ENCODE data around the gene RBFOX1.

Gene RBFOX1

GRCh38 chr16:7422036-7422888, 89.6 kb downstream of the RBFOX1 start:
- no peak for DNase-seq

DNA sequence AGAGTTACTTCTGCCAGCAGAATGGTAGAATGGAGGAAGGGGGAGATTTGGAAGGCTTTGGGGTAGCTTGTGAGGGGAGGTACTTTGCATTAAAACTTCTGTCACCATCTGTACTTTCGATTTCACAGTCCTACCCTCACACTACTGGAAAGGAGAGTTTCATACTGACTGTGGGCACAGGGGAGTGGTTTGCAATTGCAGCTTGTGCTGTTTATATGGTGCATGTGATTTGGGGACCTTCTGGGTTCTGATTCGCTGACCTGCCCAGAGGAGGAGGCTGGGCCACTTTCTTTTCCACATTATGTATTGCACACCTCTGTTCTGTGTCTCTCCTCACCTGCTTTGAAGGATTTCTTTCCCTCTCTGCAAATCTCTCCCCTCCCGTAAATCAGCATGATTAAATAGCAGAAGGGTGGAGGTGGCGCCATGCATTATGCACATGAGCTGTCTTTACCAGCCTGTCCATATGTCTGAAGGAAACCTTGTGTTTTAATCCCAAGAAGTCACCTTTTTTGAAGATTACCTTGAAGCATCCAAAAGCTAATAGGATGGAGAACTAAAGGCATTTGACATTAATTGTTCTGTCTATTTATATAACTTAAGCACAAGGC, 90.9 kb downstream of the RBFOX1 start:
- DNase-seq: no peak

DNA sequence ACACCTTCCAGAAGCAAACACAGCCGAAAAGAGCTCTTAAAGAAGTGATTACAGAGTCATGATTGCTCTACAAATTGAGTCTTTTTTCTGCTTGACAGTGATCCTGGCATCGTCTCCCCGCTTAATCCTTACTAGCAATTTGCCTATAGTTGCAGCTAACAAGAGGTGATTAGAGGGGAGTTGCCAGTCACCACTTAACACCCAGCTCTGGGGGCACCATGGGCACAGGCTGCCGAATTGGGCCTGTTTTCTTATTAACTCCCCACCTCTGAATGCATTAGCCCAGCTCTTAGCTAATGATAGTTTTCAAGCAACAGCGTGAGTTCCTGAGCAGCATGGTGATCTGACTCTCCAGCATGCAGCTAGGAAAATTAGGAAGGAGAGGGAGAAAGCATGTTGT, 93.5 kb downstream of the RBFOX1 start:
- DNase-seq: no peak

- DNase-seq: no peak
These were observed 99.1 kb downstream of the RBFOX1 start for GRCh38 chr16:7431723-7432122.

DNA sequence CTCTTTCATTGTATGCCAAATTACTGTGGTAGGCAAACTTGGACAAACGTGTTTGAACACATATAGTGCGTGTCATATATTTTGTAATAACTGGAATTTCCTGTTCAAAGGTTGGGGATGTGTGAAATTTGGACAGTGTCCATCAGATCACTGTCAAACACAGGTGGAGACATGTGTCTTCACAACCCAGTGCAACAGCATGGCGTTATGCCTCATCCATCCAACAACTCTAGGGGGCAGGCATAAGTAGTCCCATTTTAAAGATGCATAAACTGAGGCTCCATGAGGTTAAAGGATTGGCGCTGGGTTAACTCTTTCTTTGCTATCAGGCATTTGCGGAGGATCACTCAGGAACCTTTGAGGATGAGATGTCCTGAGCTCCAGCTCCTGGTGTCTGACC, 103.7 kb downstream of the RBFOX1 start:
- no peak for DNase-seq

- no peak for DNase-seq
These were observed 104.6 kb downstream of the RBFOX1 start for GRCh38 chr16:7437135-7437804.

DNA sequence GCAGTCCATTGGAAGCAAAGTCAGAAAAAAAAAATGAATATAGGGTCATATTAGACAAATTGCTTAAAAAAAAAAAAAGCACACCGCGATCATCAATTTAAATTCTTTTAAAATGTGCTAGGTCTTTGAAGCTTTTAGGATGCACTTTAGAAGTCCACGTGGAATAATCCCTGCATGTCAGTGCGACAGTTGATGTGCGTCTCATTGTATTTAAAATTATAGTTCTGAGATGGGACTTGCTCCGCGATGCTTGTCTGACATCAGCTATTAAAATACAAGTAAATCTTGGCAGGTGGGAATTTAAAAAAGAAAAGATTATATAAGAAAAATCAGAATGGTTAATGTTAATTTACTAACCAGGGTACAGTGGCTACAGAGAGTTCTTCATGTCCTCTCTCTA, 105.2 kb downstream of the RBFOX1 start:
- no peak for DNase-seq

DNA sequence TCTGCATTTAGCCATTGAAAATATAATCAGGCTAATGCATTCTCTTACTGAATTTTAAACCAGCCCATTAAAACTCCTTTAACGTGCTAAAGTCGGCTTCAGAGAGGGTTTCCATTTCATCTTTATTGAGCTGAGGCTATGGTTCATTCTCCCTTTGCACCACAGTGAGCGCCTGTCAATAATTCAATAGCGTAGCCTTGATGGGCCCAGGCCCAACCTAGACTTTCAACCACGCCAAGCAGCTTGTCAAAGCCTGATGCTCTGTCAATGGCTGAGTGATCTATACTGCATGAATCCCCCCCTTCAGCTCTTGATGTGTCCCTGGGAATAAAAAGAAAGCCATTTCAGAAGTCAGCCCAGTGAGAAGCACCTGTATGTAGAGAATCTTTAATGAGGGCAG, 106.0 kb downstream of the RBFOX1 start:
- no peak for DNase-seq

DNA sequence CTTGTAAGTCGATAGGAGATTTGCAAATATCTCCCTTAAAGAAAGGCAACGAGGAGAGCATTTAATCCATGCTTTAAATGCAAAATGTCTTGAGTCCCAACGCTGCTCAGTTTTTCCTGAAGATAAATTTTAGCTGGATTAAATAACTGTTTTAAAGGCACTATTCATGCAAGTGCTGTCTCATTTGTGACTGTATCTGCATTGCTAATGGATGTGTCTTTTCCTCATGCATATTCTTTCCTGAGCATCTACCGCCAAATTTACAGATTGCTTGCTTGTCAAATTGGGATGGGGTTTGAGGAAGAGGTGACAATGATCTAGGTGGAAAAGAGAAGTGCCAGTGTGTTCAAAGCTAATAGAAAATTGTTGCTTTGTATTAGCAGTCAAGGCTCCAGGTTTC, 106.9 kb downstream of the RBFOX1 start:
- no peak for DNase-seq

GRCh38 chr16:7440886-7441400, 108.3 kb downstream of the RBFOX1 start:
- DNase-seq: no peak

DNA sequence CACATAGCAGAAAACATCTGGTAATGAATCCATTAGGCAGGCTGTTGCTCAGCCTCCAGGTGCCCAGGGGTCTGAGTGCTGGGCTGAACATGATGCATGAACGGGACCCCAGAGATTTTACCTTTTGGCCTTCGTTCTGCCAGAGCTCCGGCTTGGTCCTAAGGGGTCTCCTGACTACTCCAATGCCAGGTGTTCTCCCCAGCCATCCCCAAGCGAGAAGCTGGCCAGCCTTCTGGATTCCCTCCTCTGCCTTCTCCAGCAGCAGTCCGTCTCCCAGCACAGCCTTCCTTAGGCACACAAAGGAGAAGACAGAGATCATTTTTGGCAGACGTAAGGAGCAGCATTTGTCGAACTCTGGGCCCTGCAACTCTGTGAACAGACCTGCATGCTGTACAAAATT, 109.4 kb downstream of the RBFOX1 start:
- no peak for DNase-seq

DNA sequence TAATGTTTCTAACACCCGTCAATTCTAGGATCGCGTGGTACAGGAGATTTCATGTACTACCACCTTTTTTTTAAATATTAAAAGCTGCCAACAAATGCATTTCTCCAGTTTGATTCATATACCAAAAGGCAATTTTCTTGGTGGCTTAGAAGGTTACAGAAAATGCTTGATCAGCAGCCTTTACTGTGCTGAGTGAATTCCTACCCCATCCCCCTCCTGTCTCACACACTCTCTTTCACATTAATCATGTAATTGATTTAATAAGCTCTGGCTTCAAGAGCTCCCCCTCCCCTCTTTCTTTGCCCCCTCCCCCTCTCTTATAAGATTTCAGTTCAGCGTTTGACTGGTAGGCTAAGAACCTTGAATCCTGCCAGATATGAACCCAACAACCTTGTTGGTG, 110.5 kb downstream of the RBFOX1 start:
- DNase-seq: no peak

DNA sequence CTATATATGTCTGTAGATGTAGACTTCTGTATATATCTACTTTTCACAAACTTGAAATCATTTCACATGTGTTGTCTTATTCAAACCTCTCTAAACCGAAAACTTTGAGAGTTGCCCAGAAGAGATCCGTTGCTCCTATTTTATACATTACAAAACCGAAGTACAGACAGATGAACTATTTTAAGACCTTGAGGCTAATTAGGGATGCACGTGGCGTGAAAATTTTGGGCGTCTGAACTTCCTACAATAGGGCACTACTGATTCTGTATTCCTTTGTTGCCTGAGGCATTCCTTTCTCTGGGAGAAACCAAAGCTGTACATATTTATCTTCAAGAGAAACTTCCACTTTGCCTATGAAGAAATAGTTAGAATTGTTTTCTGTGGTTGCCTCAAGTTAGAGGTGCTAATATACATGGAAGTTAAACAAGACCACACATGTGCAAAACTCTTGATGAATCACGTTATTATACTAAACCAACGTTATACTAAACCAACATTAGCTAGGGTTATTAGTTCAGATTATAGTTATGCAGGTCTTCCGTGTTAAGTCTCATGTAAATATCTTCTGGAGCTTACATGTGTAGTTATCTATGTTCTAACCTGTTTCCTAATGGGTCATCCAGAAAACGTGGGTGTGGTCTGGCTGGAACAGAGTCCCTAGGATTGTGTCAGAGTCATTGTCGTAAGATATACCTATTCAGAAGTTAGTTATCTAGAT, 111.2 kb downstream of the RBFOX1 start:
- DNase-seq: no peak

DNA sequence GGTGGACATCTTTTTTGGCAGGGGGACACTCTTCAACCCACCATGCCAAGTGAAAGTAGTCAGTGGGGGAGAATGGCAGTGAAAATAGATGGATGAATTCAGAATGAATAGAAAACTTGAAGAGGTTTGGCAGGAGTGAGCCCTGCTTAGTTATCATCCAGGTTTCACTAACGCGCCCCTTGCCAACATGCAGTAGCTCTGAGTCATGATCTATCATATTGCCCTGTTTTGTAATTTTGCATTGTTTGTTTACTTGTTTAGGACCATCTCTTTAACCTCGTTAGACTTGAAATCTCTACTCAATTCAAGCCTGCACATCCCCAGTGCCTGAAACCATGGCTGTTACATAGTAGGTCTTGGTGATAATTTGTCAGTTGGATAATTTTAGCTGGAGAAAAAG, 116.7 kb downstream of the RBFOX1 start:
- no peak for DNase-seq

DNA sequence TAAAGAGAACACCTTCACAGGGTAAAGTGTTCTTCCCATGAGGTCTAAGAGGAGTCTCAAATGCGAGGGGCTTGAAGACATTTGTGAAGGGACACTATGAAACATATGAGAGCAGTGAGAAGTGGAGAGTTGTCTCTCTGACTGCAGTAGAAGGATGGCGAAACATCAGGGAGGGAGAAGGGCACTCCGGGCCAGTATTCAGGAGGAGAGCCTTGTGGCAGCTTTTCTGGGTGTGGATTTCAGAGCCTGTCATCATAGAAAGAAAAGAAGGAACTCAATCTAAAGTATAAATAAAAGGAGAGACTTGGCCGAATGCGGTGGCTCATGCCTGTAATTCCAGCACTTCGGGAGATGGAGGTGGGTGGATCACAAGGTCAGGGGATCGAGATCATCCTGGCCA, 117.2 kb downstream of the RBFOX1 start:
- DNase-seq: no peak

GRCh38 chr16:7450440-7450839, 117.8 kb downstream of the RBFOX1 start:
- no peak for DNase-seq

DNA sequence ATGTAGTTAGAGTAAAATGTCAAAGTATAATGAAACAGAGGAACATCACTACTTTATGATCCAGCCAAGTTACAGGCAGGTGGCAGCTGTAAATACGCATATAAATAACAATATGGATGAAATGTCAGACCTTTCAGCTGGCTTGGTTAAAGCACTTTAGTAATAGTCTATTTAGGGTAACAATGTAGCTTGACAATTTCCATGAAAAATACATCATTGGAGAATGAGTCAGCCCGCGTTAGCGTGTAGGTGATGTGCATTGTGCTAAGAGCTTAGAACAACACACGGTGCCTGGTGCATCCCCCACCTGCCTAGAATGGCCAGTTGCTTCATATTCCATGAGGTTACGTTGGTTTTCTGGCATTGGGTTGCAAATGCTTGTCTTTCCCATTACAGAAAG, 119.4 kb downstream of the RBFOX1 start:
- DNase-seq: peak; percentile 3

DNA sequence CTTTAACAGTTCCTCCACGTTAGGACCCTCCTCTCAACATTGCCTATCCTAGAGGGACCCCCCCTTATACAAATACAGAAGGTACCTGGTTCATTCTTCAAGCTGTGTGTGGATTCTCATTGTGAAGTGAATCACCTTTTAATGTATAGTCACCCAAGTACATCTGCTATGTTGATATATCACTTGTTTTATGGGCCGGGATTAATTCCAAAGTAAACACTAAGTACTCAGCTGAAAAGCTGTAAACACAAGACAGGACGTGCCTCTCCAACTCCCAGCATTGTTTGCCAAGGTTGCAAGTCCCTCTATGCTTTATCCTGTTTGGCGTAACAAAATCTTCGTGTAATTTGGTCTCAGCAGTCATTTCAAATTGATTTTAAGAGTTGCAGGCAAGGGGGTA, 123.6 kb downstream of the RBFOX1 start:
- peak; percentile 66 for DNase-seq

DNA sequence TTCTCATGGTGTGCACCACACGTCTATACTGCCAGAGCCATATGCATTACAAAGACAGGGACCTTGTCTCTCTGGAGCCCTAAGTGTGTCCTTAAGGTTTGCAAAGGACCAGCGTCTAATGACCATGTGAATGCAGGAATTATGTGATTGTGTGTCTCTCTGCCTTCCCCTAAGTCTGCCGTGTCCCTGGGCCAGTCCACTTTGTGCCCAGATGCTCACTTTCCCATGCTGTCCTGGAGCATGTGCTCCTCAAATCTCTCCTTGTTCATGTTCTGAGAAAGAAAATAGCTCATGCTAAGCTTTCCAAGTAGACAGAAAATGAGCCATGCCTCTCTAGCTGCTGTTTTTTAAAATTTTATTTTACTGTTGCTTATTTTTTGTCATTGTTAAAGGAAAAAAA, 125.5 kb downstream of the RBFOX1 start:
- no peak for DNase-seq

- no peak for DNase-seq
These were observed 137.7 kb downstream of the RBFOX1 start for GRCh38 chr16:7470344-7470743.

GRCh38 chr16:7471268-7471667, 138.6 kb downstream of the RBFOX1 start:
- no peak for DNase-seq

- no peak for DNase-seq
These were observed 149.4 kb downstream of the RBFOX1 start for GRCh38 chr16:7482032-7482431.

DNA sequence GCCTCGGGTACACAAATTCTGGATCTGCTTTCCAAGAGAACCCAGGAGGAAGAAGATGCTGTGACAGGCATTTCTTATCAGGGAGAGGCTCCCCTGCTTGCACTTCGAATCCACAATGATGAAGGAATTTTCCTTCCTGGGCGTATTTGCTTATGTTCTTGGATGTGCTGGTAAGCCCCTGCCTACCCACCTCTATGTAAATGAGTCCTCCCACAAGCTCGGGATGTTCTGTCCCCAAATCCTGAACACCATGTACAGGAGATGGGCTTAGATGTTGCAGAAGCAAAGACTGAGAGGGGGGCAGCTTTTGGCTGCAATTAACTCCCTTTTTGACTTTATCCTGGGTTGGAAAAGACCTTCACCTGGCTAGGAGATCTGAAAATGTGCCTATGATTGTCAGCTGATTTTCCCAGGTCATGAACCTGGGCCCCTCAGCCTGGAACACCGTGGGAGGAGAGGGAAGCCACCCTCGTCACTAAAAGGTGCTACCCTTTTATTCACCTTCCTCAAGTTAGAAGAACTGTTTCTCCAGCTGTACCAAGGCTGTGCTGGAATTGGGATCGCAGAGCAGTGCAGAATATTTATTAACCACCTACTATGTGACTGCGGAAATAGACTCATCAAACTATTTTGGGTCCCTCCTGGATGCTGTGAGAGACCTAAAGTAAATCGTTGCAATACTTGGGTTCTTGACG, 150.1 kb downstream of the RBFOX1 start:
- no peak for DNase-seq

Data from NCI-H774 (cell line).